NOMO-1 treated with dmso at 0.1 percent for 144 hours (cell line): ENCODE data around the gene NEK7.
"Not testable (repeated sequence)": the region's sequence is repeated elsewhere in the genome, so short reads cannot be mapped to it uniquely, and the experiment has no call there.

Experiments used
- DNase-seq: peaks from one replicate; lab custom pipeline; 2025; ENCODE audit not compliant: unreplicated experiment; lab: John Stamatoyannopoulos, UW

The NEK7 gene

DNA sequence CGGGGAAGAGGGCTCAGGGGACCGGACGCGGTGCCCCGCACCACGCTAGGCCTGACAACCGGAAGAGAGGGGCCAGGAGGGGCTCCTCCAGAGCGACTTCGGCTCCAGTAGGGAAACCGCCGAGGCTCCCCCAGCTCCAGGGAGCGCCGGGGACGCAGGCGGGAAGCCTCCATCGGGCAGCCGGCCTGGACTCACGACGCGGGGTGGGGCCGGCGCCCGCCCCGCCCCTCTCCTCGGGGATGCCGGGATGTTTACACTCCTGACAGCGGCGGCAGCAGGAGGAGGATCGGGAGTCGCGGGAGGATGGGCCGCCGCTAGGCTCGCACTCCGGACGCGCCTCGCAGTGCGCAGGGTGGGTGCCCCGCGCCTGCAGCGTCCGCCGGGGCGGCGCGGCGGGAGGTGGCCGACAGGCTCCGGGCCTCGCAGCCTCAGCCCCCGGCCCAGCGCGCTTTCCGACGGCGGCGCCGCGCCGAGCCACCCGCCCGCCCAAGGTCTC is at the start of gene NEK7:
Gene NEK7, plus strand, starts transcription at position 254 of the 496 bp plus-strand sequence. CDS start 75,583 bp downstream, outside the sequence.
- DNase-seq = peak; percentile 58

DNA sequence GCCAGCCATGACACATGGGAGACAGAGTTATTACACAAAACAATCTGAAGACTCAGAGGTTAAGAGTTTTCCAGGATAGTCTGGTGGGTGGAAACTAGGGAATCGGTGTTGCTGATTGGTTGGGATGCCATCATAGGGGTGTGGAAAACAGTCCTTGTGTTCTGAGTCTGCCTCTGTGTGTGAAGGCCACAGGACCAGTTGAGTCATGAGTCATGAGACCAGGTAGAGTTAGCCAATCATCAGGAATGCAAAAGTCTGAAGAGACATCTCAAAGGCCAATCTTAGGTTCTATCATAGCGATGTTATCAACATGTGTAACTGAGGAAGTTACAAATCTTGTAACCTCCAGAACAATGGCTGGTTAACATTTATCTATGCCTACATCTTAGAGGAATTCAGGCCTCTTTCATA is 49.7 kb upstream of the NEK7 start:
- no peak for DNase-seq

DNA sequence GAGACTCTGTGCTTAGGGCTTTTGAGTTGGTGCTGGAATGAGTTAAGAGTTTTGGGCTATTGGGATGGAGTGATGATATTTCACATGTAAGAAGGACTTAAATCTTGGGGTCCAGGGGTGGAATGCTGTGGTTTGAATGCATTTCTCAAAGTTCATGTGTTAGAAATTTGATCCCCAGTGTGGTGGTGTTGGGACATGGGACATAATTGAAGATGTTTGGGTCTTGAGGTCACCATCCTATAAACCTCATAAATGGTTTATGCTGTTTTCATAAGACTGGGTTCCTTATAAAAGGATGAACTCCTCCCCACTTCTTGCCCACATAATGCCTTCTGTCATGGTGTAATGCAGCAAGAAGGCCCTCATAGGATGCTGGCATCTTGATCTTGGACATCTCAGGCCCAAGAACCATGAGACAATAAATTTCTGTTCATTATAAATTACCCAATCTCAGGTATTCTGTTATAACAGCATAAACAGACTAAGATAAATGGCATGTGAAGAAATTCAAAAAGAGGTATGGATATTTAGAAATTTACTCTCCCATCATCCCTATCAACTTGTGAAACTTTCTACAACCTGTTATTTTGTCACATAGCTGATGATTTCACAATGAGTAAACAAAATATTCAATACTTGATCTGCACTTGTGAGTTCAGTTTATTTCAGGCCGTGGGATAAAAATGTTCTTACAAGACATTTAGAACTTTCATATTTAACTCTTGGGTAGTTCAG is 48.0 kb upstream of the NEK7 start:
- DNase-seq = no peak

DNA sequence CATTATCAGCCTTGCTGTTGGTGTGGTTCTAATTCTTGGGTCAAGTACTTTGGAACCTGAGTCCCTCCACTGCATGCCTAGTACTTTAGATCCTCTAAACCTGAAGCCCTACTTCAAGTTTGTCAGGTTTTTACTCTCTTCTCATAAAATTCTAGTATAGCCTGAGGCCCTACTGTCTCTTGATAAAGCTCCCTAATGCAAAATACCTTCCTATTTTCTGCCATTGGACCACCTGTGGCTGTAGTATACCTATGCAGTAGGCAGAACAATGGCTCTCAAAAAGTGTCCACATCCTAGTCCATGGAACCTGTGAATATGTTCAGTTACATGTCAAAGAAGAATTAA is 47.5 kb upstream of the NEK7 start:
- DNase-seq = no peak

DNA sequence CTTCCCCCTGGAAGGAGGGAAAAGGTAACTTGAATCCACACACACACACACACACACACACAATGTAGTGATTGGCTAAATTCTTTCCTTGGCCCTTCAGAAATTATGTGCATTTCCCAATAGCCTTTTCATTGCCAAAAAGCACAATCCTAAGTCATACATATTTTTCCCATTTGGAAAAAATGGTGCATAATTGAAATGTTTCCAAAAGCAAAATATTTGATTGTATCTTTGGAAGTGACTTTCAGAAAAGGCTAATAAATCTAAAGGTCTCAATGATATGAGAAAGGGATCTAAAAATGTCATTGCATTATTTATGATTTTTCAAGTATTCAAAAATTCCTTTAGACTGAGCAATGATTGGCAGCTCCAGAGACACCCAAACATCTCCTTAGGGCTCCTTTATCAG is 43.5 kb upstream of the NEK7 start:
- DNase-seq = no peak

DNA sequence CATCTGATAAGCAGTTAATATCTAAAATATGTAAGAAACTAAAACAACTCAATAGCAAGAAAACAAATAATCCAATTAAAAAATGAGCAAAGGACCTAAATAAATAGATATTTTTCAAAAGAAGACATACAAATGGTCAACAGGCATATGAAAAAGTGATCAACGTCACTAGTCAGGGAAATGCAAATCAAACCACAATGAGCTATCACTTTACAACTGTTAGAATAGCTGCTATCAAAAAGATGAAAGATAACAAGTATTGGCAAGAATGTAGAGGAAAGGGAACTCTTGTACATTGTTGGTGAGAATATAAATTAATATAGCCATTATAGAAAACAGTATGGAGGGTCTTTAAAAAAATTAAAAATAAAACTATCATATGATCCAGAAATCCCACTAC is 40.7 kb upstream of the NEK7 start:
- no peak for DNase-seq

DNA sequence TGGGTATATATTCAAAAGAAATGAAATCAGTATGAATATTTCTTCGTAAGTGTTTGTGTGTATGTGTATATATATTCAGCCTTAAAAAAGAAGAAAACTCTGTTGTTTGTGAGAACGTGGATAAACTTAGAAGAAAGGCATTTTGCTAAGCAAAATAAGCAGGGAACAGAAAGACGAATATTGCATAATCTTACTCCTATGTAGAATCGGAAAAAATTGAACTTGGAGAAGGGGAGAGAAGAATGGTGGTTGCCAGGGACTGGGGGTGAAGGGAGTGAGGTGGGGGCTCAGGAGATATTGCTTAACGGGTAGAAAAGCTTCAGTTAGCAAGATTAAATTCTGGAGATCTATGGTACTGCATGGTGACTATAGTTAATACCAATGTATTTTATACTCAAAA is 40.3 kb upstream of the NEK7 start:
- DNase-seq = no peak

DNA sequence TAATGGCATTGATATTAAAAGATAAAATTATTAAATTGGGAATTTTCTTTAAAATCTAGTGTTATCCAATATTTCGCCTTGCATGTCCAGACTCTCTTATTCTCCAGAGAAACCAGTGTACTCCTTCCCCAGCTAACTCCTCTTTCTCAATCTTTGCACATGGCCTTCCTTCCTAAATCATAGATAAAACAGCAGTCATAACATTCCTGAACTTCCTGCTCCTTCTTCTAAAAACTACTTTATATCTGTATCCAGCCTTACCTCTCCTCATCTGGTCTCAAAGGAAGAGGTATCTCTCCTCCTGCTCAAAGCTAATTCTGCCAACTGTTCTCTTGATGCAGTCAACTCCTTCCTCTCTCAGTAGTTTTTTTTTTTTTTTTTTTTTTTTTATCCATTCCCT is 39.5 kb upstream of the NEK7 start:
- DNase-seq = no peak

DNA sequence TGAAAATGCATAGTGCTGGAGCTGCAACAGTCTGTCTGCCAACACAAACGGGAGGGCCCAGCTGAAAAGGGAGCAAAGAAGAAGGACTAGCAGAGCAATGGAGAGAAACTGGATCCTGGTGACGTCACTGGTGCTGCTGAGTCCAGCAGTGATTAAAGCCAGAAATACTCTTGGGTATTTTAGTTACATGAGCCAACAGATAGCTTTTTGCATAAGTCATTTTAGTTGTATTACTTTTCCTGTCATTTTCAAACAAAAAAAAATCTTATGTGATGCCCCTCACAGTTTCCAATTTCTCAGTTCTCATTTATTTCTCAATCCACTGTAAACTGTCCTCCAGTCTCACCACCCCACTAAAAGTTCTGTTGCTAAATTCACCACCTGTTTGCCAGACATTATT is 38.7 kb upstream of the NEK7 start:
- DNase-seq = no peak

DNA sequence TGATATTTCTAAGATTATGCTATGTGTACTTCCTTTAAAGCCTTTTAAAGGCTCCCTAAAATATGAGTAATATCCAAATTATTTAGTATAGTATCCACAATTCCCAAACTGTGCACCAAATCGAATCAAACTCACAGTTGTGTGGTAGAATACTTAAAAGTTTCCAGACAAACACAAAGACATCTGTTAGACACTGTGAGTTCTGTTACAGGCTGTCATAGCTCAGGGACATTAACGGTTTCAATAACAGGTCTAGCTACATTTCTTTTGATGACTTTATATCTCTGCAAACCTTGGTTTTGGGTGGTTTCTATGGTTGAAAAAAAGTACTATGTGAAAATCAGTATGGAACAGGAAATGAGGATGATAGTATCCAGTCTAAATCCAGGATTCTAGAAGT is 36.9 kb upstream of the NEK7 start:
- DNase-seq = no peak

DNA sequence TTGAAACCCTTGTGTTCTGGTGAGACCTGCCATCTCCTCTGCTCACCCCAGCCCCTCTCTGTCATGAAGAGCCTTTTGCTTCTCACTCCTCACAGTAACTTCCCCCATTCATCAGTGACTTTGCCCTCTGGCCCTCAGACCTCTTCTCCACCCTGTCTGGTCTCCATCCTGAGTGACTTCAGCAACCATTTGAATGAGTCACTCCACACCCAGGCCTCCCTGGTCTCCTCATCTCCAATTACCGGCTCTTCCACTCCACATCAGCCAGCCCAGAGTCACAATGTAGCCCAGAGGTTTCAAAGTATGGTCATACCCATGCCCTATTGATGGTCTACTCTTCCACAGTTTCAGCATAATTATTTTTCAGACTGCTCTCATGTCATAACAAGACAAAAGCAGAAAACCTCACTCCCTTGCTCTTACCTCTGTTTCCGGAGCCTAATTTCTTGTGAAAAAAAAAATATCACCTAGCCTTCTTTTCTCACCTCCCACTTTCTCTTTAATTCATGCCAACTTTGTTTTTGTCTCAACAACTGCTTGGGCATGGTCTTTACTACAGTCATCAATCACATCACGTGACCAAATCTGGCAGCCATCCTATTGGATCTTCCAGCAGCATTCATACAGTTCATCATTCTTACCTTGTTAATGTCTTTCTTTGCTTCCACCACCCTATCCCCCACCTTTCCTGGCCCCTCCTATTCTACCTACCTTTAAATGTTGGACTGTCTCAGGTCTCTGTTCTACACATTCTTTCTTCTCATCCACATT is 35.6 kb upstream of the NEK7 start:
- no peak for DNase-seq

DNA sequence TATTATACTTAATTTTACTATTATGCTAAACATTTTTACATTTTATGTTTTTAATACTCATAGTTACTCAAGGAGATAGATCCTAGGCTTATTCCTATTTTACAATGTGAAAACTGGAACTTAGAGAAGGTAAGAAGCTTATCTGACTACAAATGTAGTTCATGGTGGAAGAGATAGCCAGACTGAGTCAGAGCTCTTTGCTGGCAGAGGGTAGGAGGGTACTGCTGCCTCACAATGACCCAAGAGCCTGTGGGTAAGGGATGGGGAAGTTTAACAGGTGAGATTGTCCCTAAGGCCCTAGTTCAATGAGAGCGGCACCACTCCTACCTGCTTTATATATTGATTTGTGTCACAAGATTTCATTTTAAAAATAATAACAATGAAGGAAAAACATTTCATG is 34.1 kb upstream of the NEK7 start:
- no peak for DNase-seq

DNA sequence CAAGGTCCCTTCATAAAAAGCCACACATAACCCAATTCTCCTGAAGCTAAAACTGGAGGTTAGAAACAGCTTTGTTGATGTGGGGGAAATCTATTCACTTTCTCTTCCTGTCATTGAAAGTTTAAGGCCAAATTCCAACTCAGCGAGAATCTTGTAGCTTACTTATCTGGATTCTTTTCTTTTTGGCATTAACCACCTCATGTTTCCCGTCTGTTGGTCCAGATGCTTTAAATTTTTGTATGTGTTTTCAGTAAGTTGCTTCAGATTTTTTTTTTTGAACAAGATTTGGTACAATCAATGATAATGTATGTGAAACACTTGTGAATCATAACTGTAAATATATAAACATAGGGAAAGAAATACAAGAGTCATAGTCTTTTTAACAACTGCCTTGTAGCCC is 33.7 kb upstream of the NEK7 start:
- no peak for DNase-seq

DNA sequence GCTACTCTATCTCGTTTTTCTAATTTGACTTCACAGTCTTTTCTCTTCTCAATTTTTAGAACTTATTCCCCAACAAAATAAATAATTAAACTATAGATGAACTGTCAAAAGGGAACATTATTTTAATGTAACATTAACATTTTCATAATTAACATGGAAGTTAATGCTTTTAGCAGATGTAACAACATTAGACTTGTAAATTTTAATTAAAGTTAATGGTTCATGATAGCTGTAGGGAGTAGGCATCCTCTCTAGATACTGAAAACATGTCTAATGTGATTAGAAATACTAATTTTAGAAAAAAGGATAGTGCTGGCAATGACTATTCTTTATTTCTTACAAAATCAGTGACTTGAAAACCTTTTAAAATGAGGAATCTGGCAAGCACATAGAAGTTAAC is 32.1 kb upstream of the NEK7 start:
- DNase-seq = no peak

DNA sequence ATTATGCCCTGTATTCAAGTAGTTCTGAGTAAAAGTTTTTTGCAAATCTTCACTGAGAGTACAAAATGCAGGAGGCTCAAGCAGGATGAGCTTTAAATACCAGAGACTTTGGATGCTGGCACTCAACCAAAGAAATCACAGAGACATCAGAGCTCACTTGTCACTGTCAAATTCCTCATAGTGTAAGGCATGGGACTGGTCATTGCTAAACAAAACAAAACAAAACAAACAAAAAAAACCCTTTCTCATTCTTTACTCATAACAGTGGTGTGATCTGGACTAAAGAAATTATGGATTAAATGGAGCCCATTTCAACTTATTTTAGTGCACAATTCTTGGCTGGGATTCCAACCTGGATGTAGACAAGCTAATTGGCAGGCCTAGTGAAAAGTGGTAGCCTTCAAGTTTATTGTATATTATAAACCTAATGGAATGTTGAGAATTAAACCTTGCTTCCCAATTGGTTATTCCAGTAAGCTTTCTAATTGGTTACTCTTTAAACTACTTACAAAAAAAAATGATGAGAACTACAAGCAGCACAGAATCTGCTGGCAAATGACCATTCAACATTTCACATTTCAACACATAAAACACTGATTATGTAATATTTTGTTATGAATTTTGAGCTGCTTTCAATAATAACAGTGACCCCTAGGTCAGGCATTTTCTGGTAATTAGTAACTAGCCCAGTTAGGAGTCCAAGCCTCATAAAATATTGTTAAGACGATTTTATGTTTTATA is 30.6 kb upstream of the NEK7 start:
- DNase-seq = no peak

DNA sequence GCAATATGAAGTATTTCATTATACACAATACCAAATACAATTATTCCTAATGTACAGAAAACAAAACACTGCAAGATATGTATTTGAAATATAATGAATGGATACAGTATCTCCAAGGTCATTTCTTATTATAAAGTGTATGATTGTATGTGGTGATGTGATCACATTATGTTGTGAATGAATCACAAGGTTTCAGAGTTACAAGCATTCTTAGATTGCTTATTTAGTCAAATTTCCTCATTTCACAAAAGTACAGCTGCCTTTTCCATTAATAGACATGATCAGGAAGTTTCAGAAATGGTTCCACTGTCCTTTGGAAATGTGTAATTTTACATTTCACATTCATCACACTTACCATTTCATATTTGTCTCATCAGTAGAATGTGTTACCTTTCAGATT is 28.3 kb upstream of the NEK7 start:
- DNase-seq = no peak

DNA sequence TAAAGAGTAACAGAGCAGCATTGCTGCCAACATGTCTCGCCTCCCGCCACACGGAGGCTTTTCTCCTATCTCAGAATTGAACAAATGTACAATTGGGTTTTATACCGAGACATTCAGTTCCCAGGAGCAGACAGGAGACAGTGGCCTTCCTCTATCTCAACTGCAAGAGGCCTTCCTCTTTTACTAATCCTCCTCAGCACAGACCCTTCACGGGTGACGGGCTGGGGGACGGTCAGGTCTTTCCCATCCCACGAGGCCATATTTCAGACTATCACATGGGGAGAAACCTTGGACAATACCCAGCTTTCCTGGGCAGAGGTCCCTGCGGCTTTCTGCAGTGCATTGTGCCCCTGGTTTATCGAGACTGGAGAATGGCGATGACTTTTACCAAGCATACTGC is 26.7 kb upstream of the NEK7 start:
- not testable (repeated sequence) for DNase-seq

DNA sequence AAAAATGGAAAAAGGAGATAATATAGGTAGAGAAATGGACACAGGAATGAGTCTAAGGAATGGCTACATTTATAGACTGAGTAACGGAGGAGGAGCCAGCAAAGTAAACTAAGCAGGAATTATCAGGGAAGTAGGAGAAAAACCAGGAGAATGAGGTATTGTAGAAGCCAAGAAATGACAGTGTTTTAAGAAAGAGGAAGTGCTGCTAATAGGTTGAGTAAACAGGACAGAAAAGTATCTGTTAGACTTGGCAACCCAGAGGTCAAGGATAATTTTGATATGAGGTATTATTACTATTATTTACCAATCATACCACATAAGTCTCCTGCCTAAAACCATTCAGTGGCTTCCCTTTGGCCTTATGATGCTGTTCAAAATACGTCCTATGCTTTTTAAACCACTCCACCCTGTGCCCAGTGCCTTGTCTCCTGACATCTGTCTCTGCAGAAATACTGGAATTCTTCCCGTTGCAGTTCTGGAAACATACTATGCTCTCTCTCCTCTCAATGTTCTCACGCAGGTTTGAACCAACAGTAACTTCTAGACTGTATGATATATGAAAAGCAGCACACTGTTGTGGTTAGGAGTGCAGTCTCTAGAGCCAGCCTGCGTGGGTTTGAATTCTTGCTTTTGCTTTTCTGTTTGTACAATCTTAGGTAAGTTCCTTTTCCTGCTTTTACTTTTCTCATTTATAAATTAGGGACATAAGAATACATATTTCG is 24.6 kb upstream of the NEK7 start:
- DNase-seq = no peak

DNA sequence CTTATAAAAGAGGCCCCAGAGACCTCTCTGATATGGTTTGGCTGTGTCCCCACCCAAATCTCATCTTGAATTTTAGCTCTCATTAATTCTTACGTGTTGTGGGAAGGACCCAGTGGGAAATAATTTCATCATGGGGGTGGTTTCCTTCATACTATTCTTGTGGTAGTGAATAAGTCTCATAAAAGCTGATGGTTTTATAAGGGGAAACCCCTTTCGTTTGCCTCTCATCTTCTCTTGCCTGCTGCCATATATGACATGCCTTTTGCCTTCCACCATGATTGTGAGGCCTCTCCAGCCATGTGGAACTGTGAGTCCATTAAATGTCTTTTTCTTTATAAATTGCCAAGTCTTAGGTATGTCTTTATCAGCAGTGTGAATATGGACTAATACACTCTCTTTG is 22.5 kb upstream of the NEK7 start:
- no peak for DNase-seq

DNA sequence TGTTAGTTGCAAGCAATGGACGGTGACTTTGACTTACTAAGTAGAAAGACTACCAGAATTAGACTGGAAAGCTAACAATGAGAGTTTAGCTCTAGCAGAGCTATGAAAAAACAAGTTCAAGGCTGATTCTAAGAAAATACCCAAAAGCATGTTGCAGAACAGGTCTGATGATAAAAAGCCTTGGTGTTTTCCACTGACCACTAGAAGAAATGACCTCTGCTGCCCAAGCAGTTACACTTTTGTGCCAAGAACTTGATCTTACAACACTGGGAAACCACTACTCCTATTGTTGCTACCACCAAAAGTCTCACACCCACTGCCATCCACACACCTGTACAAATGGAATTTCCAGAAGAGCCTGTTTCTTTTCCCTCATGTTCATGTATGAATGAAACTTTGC is 21.4 kb upstream of the NEK7 start:
- no peak for DNase-seq

DNA sequence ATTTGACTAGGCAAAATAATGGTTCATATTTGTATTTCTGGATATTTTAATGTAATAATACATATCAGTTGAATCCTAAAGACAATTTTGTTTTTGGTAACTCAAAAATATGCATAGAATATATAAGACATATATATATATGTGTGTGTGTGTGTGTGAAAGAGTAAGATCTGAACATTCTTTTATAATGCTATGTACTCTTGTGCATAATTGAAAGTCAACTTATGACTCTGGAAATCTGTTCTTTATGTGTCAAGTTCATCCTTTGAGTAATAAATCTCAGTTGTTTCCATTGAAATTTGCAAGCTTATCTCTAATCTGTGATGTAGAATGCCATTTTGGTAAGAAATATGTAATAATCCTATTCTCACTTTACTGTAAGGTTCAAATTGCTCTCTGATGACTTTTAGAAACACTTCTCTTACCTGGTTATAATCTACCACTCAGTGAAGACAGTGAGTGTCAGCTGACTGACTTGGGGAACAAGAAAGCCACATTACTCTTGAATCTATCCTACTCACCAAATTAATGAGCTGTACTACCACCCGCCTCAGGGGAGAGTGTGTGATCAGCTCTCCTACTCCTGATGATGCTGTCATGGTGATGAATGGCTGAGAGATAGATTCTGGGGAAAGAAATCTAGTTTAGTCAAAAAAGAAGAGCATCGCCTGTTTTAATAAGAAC is 15.0 kb upstream of the NEK7 start:
- DNase-seq = no peak
